ENCODE data around the gene CYP17A1. TPM values are rescaled to one million over a fixed set of nuclear protein-coding genes. Genes with fewer than 3 reads are reported as not detected.

CYP17A1 gene
- total RNA-seq, 1 donor from 2014 or later: not detected

DNA sequence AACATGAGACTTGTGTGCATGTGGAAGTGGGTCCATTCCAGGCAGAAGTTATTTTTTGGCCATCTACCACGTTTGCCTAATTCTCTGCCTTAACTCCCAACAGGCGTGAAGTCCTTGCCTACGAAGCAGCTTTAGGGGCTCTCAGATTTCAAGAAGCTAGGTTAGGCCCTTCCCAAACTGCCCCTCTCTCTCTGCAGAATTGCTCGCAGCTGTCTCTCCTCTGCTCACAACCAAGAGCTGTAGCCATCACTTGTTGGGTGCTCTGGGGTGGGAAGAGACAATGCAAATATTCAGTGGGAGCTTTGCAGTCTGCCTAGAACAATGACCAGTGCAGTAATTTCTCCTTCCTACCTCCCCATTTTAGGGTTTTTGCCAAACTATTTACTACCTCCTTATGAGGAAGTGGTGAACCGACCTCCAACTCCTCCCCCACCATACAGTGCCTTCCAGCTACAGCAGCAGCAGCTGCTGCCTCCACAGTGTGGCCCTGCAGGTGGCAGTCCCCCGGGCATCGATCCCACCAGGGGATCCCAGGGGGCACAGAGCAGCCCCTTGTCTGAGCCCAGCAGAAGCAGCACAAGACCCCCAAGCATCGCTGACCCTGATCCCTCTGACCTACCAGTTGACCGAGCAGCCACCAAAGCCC, 24.9 kb downstream of the CYP17A1 start:
- Mint-ChIP-seq H3K27ac (ENCODE audit: unreplicated experiment) (no peak overlapping the region), H3K36me3 (ENCODE audit: low read depth, unreplicated experiment) (peaks cover 20% of the 10 kb centered on the region), H3K27me3 (ENCODE audit: low read depth, unreplicated experiment) (no peaks in the 10 kb centered on the region), H3K4me1 (ENCODE audit: low read depth, unreplicated experiment) (peaks cover 32% of the 10 kb centered on the region), H3K4me3 (ENCODE audit: unreplicated experiment) (no peak overlapping the region), H3K9me3 (ENCODE audit: unreplicated experiment) (no peaks in the 10 kb centered on the region)
- Histone ChIP-seq H2AFZ (ENCODE audit: low read depth, low read length) (no peak overlapping the region), H3K9me3 (ENCODE audit: insufficient read depth, low read depth, low read length) (no peaks in the 10 kb centered on the region), H3K36me3 (ENCODE audit: insufficient read depth, low read length) (peaks cover 20% of the 10 kb centered on the region), H3K4me3 (ENCODE audit: insufficient read depth, low read depth, low read length) (no peak overlapping the region), H3K9ac (ENCODE audit: low read length) (no peak overlapping the region), H3K4me1 (ENCODE audit: insufficient read depth, low read length) (peaks cover 33% of the 10 kb centered on the region), H3K27me3 (ENCODE audit: insufficient read depth, low read length) (no peaks in the 10 kb centered on the region), H3K4me2 (ENCODE audit: low read length) (no peak overlapping the region), H3K27ac (ENCODE audit: low read depth, low read length) (no peak overlapping the region), H3K79me2 (ENCODE audit: insufficient read depth, low read length) (no peaks in the 10 kb centered on the region), H4K20me1 (ENCODE audit: insufficient read depth, low read length) (peaks cover 7% of the 10 kb centered on the region)
- no peak for TF ChIP-seq EZH2 (IDR thresholded peaks at IDR 0.05; ENCODE audit: insufficient read depth, low read length)
- TF ChIP-seq, protein P1, sequence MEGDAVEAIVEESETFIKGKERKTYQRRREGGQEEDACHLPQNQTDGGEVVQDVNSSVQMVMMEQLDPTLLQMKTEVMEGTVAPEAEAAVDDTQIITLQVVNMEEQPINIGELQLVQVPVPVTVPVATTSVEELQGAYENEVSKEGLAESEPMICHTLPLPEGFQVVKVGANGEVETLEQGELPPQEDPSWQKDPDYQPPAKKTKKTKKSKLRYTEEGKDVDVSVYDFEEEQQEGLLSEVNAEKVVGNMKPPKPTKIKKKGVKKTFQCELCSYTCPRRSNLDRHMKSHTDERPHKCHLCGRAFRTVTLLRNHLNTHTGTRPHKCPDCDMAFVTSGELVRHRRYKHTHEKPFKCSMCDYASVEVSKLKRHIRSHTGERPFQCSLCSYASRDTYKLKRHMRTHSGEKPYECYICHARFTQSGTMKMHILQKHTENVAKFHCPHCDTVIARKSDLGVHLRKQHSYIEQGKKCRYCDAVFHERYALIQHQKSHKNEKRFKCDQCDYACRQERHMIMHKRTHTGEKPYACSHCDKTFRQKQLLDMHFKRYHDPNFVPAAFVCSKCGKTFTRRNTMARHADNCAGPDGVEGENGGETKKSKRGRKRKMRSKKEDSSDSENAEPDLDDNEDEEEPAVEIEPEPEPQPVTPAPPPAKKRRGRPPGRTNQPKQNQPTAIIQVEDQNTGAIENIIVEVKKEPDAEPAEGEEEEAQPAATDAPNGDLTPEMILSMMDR (IDR thresholded peaks at IDR 0.05; ENCODE audit: insufficient read depth, low read depth, low read length): no peak
- no peak for FAIRE-seq
- no peak for DNase-seq (ENCODE audit: low read depth)

DNA sequence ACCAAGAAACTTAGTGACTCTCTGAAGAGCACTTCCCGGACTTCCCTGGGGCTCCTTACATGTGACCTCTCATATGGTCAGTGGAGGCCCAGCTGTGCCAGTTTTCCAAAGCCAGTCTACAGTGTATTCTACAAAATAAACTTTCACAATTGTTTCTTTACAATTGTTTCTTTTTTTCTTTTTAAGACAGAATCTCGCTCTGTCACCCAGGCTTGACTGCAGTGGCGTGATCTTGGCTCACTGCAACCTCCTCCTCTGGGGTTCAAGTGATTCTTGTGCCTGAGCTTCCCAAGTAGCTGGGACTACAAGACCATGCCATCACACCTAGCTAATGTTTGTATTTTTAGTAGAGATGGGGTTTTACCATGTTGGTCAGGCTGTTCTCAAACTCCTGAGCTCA, 25.9 kb downstream of the CYP17A1 start:
- FAIRE-seq: no peak

DNA sequence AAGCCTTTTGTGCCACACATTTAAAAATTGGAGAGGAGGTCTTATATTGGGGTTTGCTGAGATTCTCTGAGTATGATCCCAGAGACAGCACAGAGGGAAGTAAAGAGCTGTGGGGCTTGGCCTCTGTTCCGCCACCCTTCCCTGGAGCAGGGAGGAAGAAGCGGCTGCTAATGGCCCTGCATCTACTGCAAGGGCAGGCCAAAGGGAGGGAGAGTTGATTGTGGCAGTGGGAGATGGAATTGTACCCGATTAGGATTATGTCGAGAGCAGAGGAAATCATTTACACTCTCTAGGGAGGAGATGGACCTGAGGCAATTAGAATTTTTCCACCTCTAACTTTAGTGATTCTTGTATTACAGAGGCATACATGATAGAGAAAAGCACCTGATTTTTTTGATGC, 28.8 kb downstream of the CYP17A1 start:
- Mint-ChIP-seq H3K9me3 (ENCODE audit: unreplicated experiment) (no peaks in the 10 kb centered on the region), H3K4me3 (ENCODE audit: unreplicated experiment) (no peak overlapping the region)

More for the DNA sequence above, 25.9 kb downstream of the CYP17A1 start:
- peaks cover 3% of the 10 kb centered on the region for H3K79me2 ChIP-seq (ENCODE audit: insufficient read depth, low read length)
- Mint-ChIP-seq H3K27me3 (ENCODE audit: low read depth, unreplicated experiment) (no peaks in the 10 kb centered on the region), H3K36me3 (ENCODE audit: low read depth, unreplicated experiment) (peaks cover 22% of the 10 kb centered on the region), H3K4me3 (ENCODE audit: unreplicated experiment) (no peak overlapping the region), H3K27ac (ENCODE audit: unreplicated experiment) (no peak overlapping the region), H3K4me1 (ENCODE audit: low read depth, unreplicated experiment) (peaks cover 36% of the 10 kb centered on the region), H3K9me3 (ENCODE audit: unreplicated experiment) (no peaks in the 10 kb centered on the region)
- H3K4me2 ChIP-seq (ENCODE audit: low read length): no peak overlapping the region
- no peaks in the 10 kb centered on the region for H3K27me3 ChIP-seq (ENCODE audit: insufficient read depth, low read length)
- no peak overlapping the region for H3K4me3 ChIP-seq (ENCODE audit: insufficient read depth, low read depth, low read length)
- H4K20me1 ChIP-seq (ENCODE audit: insufficient read depth, low read length): peaks cover 7% of the 10 kb centered on the region
- no peaks in the 10 kb centered on the region for H3K9me3 ChIP-seq (ENCODE audit: insufficient read depth, low read depth, low read length)
- H3K36me3 ChIP-seq (ENCODE audit: insufficient read depth, low read length): peaks cover 20% of the 10 kb centered on the region
- H3K4me1 ChIP-seq (ENCODE audit: insufficient read depth, low read length): peaks cover 31% of the 10 kb centered on the region
- no peak overlapping the region for H2AFZ ChIP-seq (ENCODE audit: low read depth, low read length)
- no peak for DNase-seq (ENCODE audit: low read depth)
- H3K27ac ChIP-seq (ENCODE audit: low read depth, low read length): no peak overlapping the region
- TF ChIP-seq, protein P1 (IDR thresholded peaks at IDR 0.05; ENCODE audit: insufficient read depth, low read depth, low read length): no peak
- TF ChIP-seq EZH2 (IDR thresholded peaks at IDR 0.05; ENCODE audit: insufficient read depth, low read length): no peak
- no peak overlapping the region for H3K9ac ChIP-seq (ENCODE audit: low read length)

More for the DNA sequence above, 28.8 kb downstream of the CYP17A1 start:
- H3K79me2 ChIP-seq (ENCODE audit: insufficient read depth, low read length): peaks cover 10% of the 10 kb centered on the region
- H3K36me3 ChIP-seq (ENCODE audit: insufficient read depth, low read length): peaks cover 16% of the 10 kb centered on the region
- H3K27ac ChIP-seq (ENCODE audit: low read depth, low read length): no peak overlapping the region
- no peaks in the 10 kb centered on the region for H3K27me3 Mint-ChIP-seq (ENCODE audit: low read depth, unreplicated experiment)
- DNase-seq (ENCODE audit: low read depth): no peak
- no peak overlapping the region for H3K9ac ChIP-seq (ENCODE audit: low read length)
- no peaks in the 10 kb centered on the region for H3K27me3 ChIP-seq (ENCODE audit: insufficient read depth, low read length)
- no peak for FAIRE-seq
- no peak overlapping the region for H3K4me2 ChIP-seq (ENCODE audit: low read length)
- peaks cover 14% of the 10 kb centered on the region for H3K4me1 Mint-ChIP-seq (ENCODE audit: low read depth, unreplicated experiment)
- no peak overlapping the region for H3K4me3 ChIP-seq (ENCODE audit: insufficient read depth, low read depth, low read length)
- no peak overlapping the region for H2AFZ ChIP-seq (ENCODE audit: low read depth, low read length)
- H4K20me1 ChIP-seq (ENCODE audit: insufficient read depth, low read length): peaks cover 7% of the 10 kb centered on the region
- H3K27ac Mint-ChIP-seq (ENCODE audit: unreplicated experiment): no peak overlapping the region
- H3K9me3 ChIP-seq (ENCODE audit: insufficient read depth, low read depth, low read length): no peaks in the 10 kb centered on the region
- H3K4me1 ChIP-seq (ENCODE audit: insufficient read depth, low read length): peaks cover 7% of the 10 kb centered on the region
- peaks cover 22% of the 10 kb centered on the region for H3K36me3 Mint-ChIP-seq (ENCODE audit: low read depth, unreplicated experiment)
- TF ChIP-seq EZH2 (IDR thresholded peaks at IDR 0.05; ENCODE audit: insufficient read depth, low read length): no peak
- TF ChIP-seq, protein P1 (IDR thresholded peaks at IDR 0.05; ENCODE audit: insufficient read depth, low read depth, low read length): no peak
